Parietal lobe (tissue), 1 donor: ENCODE measurements around the gene CPNE8. TPM values are rescaled to one million over a fixed set of nuclear protein-coding genes. Genes with fewer than 3 reads are reported as not detected.

Experiments
- total RNA-seq: library from RNA; depleted of rRNA; stranded (reverse); fragments of >200 nt; gene quantifications from one replicate; pipeline ENCODE4 v1.2.3, GENCODE V29; 2014

CPNE8 gene
- total RNA-seq: 9.7 TPM

DNA sequence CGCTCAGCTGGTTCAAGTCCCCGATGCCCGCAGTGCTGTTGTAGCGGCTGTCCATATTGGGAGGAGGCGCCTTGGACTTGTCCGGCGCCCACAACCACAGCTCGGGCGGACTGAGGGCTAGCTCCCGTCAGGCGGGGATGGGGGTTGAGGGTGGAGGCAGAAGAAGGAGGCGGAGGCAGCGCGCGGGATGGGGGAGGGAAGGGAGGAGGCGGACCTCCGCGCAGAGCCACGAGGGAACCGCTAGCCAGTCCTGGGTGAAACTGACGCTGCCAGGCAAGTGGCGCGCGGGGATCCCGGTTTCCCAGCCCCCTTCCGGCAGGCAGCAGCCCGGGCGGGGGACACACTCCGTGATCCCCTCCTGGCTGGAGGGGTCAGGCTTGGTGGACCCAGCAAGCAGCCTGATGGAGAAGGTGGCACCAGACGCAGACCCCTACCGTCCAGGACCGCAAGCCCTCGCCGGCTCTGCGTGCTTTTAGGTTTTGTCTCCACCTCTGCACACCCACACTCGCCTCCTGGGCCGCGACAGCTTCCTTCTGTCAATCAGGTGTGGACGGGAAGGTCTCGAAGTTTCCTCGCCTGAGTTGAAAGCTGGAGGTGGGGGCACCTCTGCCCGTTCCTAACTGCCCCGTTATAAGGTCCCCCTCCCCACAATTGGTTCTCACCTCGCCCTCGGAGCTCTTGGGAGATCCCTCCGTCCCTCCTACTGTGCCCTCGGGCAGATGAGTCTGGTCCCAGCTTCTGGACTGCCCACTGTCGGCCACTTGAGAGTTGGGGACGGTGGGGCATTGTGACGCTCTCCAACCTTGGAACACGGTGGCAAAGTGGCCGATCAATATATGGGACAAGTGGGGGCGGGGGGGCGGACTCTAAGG, at the start of gene CPNE8:
Gene CPNE8 (minus strand): TSS at position 112 of the 872 bp plus-strand sequence. CDS start 57 bp downstream, at position 55.

